ACC112 (cell line): ENCODE data around the gene KIF9.
A peak's percentile ranks its signal among the peaks of the same experiment; 100 is the strongest.

ENCODE experiments used
- H2AFZ ChIP-seq: fragments of 200-600 bp; sonication (generic); one replicate; pipeline ENCODE4 v1.6.0; 2017; ENCODE audit warnings: antibody characterized with exemption, low read length; ENCODE audit not compliant: unreplicated experiment
- H3K27ac ChIP-seq: fragments of 200-600 bp; sonication (generic); 2 replicates; pipeline ENCODE4 v1.5.1; 2014; ENCODE audit warnings: low read depth, mild to moderate bottlenecking, antibody characterized with exemption, low read length, moderate library complexity
- H3K27me3 ChIP-seq: fragments of 200-600 bp; sonication (generic); 2 replicates; pipeline ENCODE4 v1.6.1; 2014; ENCODE audit warnings: mild to moderate bottlenecking, antibody characterized with exemption, low read length, moderate library complexity, mixed read lengths; ENCODE audit not compliant: insufficient read depth
- H3K36me3 ChIP-seq: fragments of 200-600 bp; sonication (generic); 2 replicates; pipeline ENCODE4 v1.6.1; 2016; ENCODE audit warnings: mild to moderate bottlenecking, antibody characterized with exemption, low read length, moderate library complexity, mixed read lengths; ENCODE audit not compliant: insufficient read depth
- H3K4me1 ChIP-seq: fragments of 200-600 bp; sonication (generic); one replicate; pipeline ENCODE4 v1.6.1; 2016; ENCODE audit warnings: low read length, mixed read lengths; ENCODE audit not compliant: insufficient read depth, unreplicated experiment, control insufficient read depth
- H3K4me3 ChIP-seq: fragments of 200-600 bp; sonication (generic); 2 replicates; pipeline ENCODE4 v1.5.1; 2014; ENCODE audit warnings: mild to moderate bottlenecking, low read depth, low read length
- H3K79me2 ChIP-seq: fragments of 200-600 bp; sonication (generic); one replicate; pipeline ENCODE4 v1.6.0; 2016; ENCODE audit warnings: low read length; ENCODE audit not compliant: control insufficient read depth, unreplicated experiment, insufficient read depth

Gene KIF9

DNA sequence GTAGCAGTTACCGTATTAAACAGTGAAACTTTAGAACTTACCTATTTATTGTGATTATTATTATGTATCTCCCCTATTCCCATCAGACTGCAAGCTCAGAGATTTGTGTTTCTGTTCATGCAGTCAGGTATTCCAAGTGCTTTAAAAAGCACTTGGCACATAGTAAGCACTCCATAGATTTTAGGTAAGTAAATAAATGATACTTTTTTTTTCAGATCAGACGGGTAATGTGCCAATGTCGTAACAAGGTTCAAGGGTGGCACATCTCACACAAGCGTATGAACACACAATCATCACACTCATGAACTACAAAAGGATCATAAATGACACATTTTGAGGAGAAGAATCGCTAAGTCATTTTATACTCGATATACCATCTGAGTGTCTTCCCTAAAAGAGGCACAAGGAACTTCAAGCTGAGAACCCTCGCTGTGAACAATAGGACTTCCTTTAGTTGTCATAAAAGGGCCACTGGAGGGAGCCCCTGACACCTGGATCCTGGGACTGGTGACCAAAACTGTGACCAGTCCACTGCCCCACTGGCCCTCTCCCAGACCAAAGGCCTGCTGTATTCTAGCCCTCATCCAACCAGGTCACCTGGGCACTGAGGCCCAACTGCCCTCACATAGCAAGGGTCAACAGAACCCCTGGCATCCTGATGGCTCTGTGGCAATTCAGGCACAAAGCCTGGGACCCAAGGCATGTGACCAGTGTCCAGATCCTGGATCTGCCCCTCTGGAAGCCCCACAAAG, 32.1 kb downstream of the KIF9 start:
- H3K4me3 ChIP-seq, result no peak overlapping the region
- H2AFZ ChIP-seq, result no peak overlapping the region
- no peak overlapping the region for H3K27ac ChIP-seq
- no peaks in the 10 kb centered on the region for H3K27me3 ChIP-seq
- H3K79me2 ChIP-seq, result no peaks in the 10 kb centered on the region
- no peaks in the 10 kb centered on the region for H3K4me1 ChIP-seq
- H3K36me3 ChIP-seq, result no peaks in the 10 kb centered on the region

DNA sequence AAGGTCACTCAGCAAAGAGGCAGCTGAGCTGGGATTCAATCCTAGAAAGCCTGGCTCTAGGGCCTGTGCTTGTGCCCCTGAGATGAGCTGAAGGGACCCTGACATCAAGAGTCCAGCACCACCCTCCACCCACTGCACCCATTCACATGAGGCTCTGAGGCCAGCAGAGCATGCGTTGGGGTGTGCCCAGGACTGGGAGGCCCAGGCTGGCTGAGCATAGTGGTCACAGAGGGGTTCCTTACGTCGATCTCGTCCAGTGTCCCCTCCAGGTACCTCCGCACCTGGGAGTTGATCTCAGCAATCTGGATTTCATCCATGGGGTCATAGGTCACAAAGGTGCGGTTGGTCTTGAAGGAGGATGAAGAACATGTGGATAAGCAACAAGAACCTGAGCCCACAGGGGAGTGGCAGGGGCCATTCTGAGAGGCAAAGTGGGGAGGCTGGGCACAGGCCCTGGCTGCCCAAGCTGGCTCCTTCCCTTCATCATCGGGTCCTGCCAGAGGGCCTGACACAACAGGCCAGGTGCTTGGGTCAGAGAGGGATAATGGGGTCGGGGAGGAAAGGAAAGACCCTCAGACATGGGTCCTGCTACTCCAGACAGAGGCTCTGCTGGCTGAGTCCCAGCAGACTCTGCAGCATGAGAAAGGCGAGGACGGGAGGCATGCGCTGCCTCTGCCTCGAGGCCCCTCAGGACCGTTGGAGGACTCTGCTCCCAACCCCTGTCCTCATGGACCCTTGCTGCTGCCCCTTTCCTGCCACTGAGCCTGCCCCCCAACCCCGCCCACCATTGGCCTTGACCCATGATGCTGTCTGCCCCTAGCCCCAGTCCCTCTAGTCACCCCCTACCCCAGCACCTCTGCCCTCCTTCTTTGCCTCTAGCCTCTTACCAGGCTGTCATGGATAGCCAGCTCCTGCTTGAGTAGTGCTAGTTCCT, 35.2 kb downstream of the KIF9 start:
- H3K4me3 ChIP-seq, result no peak overlapping the region
- H3K79me2 ChIP-seq, result no peaks in the 10 kb centered on the region
- no peaks in the 10 kb centered on the region for H3K36me3 ChIP-seq
- H3K27ac ChIP-seq, result no peak overlapping the region
- H2AFZ ChIP-seq, result no peak overlapping the region
- no peaks in the 10 kb centered on the region for H3K4me1 ChIP-seq
- H3K27me3 ChIP-seq, result no peaks in the 10 kb centered on the region

DNA sequence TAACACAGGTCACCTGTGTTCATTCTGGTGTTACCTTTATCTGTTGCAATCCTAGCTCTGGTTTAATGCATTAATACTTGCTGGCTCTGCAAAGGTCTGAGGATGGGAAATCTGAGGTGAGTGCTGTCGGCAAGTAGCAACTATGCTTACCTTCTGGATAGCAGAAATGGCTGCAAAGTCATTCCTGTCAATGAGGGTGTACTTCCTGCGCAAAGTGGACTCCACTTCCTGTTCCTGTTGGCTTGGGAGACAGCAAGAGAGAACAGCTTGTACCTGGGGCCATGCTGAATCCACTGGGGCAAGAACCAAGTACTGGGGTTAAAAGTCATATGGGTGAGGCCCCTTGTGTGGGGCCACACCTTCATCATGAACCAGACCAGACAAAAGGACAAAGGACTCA, 37.3 kb downstream of the KIF9 start:
- H3K79me2 ChIP-seq, result no peaks in the 10 kb centered on the region
- H3K4me3 ChIP-seq, result no peak overlapping the region
- no peaks in the 10 kb centered on the region for H3K27me3 ChIP-seq
- no peaks in the 10 kb centered on the region for H3K36me3 ChIP-seq
- no peak overlapping the region for H2AFZ ChIP-seq
- no peaks in the 10 kb centered on the region for H3K4me1 ChIP-seq
- no peak overlapping the region for H3K27ac ChIP-seq

DNA sequence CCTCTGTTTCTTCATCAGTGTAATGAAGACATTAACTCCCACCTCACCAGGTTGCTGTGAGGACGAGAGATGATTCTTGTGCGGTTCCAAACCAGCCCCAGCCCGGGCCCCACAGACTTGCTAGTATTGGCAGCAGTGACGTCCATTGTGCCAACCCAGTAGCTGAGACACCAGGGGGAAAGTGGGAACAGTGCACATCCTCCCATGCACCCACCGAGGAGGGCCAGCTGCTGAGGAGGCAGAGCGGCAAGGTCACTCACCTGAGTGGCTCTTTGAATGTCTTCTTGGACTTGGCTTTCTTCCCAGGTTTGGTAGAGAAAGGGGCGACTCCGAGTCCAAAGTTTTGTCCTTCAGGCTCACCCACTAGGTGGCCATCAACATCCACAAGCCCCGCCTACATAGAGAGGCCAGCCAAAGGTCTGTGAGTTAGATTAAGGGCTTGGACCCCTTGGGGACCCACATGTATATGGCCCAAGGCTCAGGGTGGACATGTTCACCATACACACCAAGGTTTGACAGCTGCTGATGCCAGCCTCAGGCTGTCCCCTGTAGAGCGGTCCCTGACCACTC, 38.0 kb downstream of the KIF9 start:
- H3K4me3 ChIP-seq, result no peak overlapping the region
- no peaks in the 10 kb centered on the region for H3K4me1 ChIP-seq
- H3K79me2 ChIP-seq, result no peaks in the 10 kb centered on the region
- H3K36me3 ChIP-seq, result no peaks in the 10 kb centered on the region
- no peak overlapping the region for H3K27ac ChIP-seq
- H3K27me3 ChIP-seq, result no peaks in the 10 kb centered on the region
- no peak overlapping the region for H2AFZ ChIP-seq

DNA sequence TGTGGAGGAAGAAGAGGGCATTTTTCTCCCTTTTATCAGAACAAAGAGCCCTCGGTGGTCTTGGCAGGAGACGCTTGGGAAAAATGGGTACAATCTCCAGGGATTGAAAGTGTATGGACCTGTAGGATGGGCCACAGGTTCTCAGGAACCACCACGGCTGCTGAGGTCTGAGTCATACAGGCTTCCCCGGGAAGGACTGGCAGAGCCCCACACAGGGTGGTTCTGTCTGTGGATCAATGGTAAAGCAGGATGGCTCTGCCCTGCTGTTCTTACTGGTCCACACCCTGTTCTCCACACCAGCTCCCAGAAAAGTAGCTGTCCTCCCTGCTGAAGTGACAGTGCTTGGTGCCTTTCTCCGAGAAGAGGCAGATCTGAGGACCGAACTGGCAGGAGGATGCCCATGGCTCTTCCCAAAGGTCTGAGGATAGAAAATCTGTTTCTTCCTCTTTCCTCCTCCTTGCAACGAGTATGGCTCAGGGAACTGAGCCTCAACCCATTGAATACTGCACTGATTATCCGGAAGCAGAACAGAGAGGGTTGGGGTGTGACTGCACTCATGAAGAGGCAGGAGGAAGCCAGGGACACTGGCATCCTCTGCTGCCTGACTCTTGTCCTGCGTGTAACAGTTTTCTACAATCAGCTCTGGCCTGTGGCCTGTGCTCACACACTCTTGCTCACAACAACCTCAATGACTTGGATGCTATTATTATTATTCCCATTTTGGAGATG, 39.0 kb downstream of the KIF9 start:
- no peak overlapping the region for H2AFZ ChIP-seq
- H3K4me1 ChIP-seq, result no peaks in the 10 kb centered on the region
- no peaks in the 10 kb centered on the region for H3K79me2 ChIP-seq
- no peaks in the 10 kb centered on the region for H3K36me3 ChIP-seq
- no peak overlapping the region for H3K4me3 ChIP-seq
- no peak overlapping the region for H3K27ac ChIP-seq
- no peaks in the 10 kb centered on the region for H3K27me3 ChIP-seq

DNA sequence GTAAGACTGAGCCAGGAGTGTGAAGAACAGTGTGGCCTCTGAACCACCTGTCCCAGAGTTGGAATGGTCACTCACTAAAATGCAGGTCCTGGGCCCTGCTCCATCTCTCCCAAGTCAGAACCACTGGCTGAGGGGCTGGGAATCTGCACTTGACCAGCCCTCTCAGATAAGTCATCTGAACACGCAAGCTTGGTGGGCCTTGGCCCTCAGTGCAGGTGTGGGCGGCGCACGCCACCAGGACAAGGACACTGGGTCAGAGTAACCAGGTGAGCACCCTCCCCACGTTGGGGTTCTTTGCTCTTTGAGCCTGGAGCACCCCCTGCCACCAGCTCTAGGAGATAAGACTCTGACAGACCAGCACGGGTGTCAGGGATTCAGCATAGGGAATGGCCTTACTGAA, 42.7 kb downstream of the KIF9 start:
- no peak overlapping the region for H2AFZ ChIP-seq
- no peaks in the 10 kb centered on the region for H3K79me2 ChIP-seq
- H3K4me3 ChIP-seq, result no peak overlapping the region
- peaks cover 6% of the 10 kb centered on the region for H3K4me1 ChIP-seq
- H3K36me3 ChIP-seq, result no peaks in the 10 kb centered on the region
- no peak overlapping the region for H3K27ac ChIP-seq
- no peaks in the 10 kb centered on the region for H3K27me3 ChIP-seq

DNA sequence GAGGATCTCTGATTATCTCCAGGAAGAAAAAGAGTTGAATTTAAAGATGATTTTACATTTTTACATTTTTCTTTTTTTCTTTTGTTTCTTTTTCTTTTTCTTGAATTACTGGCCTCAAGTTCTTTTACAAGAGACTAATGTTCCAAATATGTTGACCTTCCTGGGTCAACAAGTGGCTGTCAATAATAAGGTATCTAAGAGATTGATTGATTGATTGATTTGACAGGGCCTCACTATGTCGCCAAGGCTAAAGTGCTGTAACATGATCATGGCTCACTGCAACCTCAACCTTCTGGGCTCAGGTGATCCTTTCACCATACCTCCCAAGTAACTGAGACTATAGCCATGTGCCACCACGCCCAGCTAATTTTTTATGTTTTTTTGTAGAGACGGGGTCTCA, 44.6 kb downstream of the KIF9 start:
- Histone ChIP-seq H2AFZ (no peak overlapping the region), H3K27me3 (no peaks in the 10 kb centered on the region), H3K27ac (no peak overlapping the region), H3K79me2 (no peaks in the 10 kb centered on the region), H3K4me1 (peaks cover 6% of the 10 kb centered on the region), H3K4me3 (no peak overlapping the region), H3K36me3 (no peaks in the 10 kb centered on the region)

DNA sequence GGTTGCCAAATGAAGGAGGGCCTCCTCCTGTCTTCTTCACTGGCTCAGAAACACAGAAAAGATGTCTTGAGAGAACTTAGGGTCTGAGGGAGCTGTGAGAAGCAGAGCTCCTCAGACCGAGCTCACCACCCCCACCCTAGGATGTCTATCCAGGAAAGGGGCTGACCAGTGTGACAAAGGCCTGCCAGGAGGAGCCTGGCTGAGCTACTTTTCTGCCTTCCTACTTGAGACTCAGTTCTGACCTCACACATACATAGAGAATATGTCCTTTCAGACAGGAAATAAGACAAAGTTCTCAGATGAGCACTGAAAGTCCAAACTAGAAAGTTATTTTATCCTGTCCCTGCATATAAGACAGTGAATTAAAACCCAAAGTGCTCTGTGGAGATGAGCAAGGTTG, 54.5 kb downstream of the KIF9 start:
- no peak overlapping the region for H2AFZ ChIP-seq

DNA sequence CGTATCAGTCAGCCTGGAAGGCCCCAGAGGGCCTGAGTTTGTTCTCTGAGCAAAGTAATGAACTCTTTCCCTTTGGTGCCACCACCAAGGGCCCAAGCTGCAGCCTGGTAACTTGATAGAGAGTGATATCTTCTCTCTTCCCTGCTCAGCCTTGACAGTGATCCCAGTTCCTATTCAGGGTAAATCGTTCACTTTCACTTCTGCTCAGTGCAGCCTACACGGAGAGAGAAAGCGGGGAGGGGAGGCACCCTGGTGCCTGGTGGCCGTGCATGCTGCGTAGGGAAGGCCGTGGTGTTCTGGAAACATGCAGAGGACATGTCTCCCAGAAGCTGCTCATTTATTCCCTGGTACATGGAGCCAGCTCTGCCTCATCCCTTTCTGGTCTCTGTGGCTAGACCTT, 54.9 kb downstream of the KIF9 start:
- Histone ChIP-seq H3K27me3 (no peaks in the 10 kb centered on the region), H3K4me1 (no peaks in the 10 kb centered on the region), H3K79me2 (no peaks in the 10 kb centered on the region), H2AFZ (no peak overlapping the region), H3K36me3 (no peaks in the 10 kb centered on the region), H3K27ac (no peak overlapping the region), H3K4me3 (0 out of 2 replicates have a peak overlapping the region, but pooled peaks have one; percentile 16)

More for the DNA sequence above, 54.5 kb downstream of the KIF9 start:
- Histone ChIP-seq H3K4me1 (no peaks in the 10 kb centered on the region), H3K36me3 (no peaks in the 10 kb centered on the region), H3K4me3 (0 out of 2 replicates have a peak overlapping the region, but pooled peaks have one; percentile 16), H3K27ac (no peak overlapping the region), H3K79me2 (no peaks in the 10 kb centered on the region), H3K27me3 (no peaks in the 10 kb centered on the region)

DNA sequence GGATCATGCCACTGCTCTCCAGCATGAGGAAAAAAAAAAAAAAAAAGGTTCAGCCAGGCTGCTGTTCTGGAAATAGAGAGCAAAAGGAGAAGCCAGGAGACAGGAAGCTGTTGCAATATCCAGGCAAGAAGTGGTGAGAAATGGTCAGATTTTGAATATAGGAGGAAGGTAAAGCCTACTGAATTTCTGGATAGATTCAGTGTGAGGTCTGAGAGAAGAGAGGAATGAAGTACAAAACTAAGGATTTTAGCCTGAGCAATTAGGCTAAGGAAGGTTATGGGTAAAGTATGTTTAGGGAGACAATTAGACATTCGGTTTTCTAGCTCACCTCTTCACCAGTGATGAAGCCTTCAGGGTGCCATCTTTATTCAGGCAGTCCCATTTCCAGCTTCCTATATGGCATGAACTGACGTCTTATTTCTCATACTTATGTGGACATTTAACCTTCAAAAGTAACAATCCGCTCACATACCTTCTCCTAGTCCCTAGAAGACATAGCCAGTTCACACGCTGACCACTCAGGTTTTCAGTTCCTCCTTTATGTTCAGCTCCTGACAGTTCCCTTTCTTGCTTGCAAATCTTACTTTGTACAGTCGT, 57.2 kb downstream of the KIF9 start:
- Histone ChIP-seq H3K4me3 (no peak overlapping the region), H3K4me1 (no peaks in the 10 kb centered on the region), H3K27me3 (no peaks in the 10 kb centered on the region), H3K79me2 (no peaks in the 10 kb centered on the region), H3K27ac (no peak overlapping the region), H2AFZ (no peak overlapping the region), H3K36me3 (no peaks in the 10 kb centered on the region)
